GM12892 (cell line): ENCODE results near the gene CPLANE1.

Experiments
- POLR2A ChIP-seq: IDR thresholded peaks from 2 replicates; pipeline ENCODE4 v1.6.1; 2011; ENCODE audit warnings: low read depth, low read length, control low read depth
- POLR2AphosphoS5 ChIP-seq: IDR thresholded peaks from 2 replicates; pipeline ENCODE4 v1.6.1; 2011; ENCODE audit warnings: low read depth, low read length, control low read depth
- TAF1 ChIP-seq: IDR thresholded peaks from 2 replicates; pipeline ENCODE4 v1.6.1; 2011; ENCODE audit warnings: low read depth, mild to moderate bottlenecking, control low read depth, low read length, borderline replicate concordance

GRCh38 chr5:37120270-37120669 lies 128.9 kb downstream of the CPLANE1 start:
- TF ChIP-seq POLR2A: no peak
- TF ChIP-seq POLR2AphosphoS5: no peak
- TF ChIP-seq TAF1: no peak
